ENCODE measurements around the gene HAGH.

HAGH gene

GRCh38 chr16:1762196-1762878 lies 64.3 kb downstream of the HAGH start:
- no peak for DNase-seq

- DNase-seq = no peak
Measured at GRCh38 chr16:1761751-1762150, 64.9 kb downstream of the HAGH start.

- DNase-seq = no peak
Measured at GRCh38 chr16:1760911-1761310, 65.7 kb downstream of the HAGH start.

- no peak for DNase-seq
Measured at GRCh38 chr16:1759511-1759910, 67.1 kb downstream of the HAGH start.

GRCh38 chr16:1758923-1759322 lies 67.7 kb downstream of the HAGH start:
- DNase-seq = no peak

GRCh38 chr16:1757714-1758461 lies 68.7 kb downstream of the HAGH start:
- DNase-seq = no peak
